ENCODE results near the gene CISD2.

GRCh38 chr4:102825261-102826091 lies 43.3 kb upstream of the CISD2 start:
- TF ChIP-seq CTCF (IDR thresholded peaks at IDR 0.05; ENCODE audit: insufficient read depth, low read length, poor library complexity, severe bottlenecking) (no peak), EZH2phosphoT487 (conservative IDR thresholded peaks at IDR 0.05; ENCODE audit: low read length) (no peak)
